HG03039 (cell line): ENCODE data around the gene KLHL35.

Experiments
- ATAC-seq: cut with Tn5 transposase; IDR thresholded peaks from one replicate; pipeline ENCODE4 v1.9.1; 2021; ENCODE audit warnings: mild to moderate bottlenecking, moderate library complexity; ENCODE audit not compliant: unreplicated experiment

KLHL35 gene

GRCh38 chr11:75442161-75442885 is 9.3 kb upstream of the KLHL35 start:
- ATAC-seq, result no peak

DNA sequence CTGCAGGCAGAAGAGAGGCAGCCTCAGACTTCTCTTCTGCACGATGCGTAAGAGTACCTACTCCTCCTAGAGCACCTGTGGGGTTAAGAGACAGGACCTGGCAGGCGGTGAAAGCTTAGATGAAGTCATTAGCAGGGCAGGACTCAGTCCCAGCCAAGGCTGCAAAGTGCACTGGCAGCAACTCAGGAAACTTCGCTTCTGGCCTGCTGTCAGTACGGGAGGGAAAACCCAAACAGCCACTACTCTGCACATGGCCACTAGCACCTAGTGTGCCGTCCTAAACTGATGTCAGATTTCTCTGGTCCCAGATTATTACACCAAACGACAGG is 8.8 kb upstream of the KLHL35 start:
- no peak for ATAC-seq

GRCh38 chr11:75440960-75441803 is 8.2 kb upstream of the KLHL35 start:
- no peak for ATAC-seq

- ATAC-seq, result no peak
Observed at GRCh38 chr11:75439495-75440120, 6.6 kb upstream of the KLHL35 start.

GRCh38 chr11:75439026-75439425 is 6.0 kb upstream of the KLHL35 start:
- ATAC-seq, result no peak

GRCh38 chr11:75437966-75438659 is 5.1 kb upstream of the KLHL35 start:
- no peak for ATAC-seq

- no peak for ATAC-seq
Observed at GRCh38 chr11:75436806-75437205, 3.8 kb upstream of the KLHL35 start.

- no peak for ATAC-seq
Observed at GRCh38 chr11:75435571-75435925, 2.5 kb upstream of the KLHL35 start.

GRCh38 chr11:75434886-75435570 is 2.0 kb upstream of the KLHL35 start:
- no peak for ATAC-seq

- ATAC-seq, result no peak
Observed at GRCh38 chr11:75434051-75434450, 1.0 kb upstream of the KLHL35 start.

DNA sequence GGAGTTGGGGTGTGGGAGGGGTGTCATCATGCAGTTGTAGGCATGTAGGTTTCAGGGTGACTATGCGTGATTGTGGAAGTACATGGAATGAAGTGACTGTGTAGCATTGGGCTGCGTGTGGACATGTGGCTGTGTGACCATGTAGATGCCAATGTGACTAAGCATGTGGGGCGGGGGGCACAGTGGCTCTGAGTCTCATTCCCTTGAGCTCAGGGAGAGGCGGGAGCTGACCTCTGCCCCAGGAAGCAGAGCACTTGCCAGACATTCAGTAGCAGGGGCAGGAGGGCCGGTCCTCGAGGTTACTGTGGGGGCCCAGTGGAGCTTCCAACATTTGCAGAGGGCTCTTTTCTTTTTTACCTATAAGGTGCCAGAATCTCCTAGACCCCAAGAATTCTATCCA is 440 bp upstream of the KLHL35 start:
- ATAC-seq, result no peak

DNA sequence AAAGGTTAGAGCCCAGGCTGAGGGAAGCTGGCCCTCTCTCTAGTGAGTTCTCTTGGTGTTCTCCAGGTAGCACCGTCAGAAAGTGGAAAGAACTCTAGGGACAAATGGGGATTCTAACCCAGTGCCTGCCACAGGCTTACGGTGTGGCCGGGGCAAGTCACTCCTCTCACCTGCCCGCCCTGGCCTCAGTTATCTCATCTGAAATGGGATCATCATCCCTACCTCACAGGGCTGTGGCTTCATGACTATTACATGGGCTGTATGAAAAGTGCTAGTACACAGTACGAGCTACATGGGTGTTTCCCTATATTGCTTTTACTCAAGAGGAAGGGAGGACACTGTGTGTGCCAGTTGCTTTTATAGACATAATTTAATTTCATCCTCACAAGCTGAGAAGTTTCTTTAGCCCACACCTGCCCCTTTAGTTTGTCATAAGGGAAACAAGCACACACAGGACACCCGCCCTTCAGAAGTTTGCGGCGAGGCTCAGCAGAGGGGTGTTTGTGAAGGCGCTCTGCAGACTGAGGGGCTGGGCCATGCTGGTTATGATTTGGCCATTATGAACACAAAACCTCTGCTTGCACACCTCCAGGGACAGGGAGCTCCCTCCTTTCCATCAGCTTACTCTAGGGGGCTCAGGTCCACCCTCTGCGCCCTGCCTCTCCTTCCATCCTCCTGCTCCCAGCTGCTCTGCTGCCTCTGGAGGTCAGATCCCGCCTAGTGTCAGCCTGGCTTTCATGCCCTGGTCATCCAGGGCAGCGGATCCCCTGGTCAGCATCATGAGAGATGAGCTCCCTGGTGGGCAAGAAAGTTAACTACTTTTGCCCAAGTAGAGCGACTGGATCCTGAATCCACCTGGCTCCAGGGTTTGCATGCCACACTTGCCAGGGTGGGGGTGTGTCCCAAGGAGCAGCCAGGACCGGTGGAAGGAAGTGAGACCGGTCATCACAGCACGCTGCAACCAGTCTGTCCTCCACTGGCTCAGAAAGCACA is 1.2 kb downstream of the KLHL35 start:
- no peak for ATAC-seq

DNA sequence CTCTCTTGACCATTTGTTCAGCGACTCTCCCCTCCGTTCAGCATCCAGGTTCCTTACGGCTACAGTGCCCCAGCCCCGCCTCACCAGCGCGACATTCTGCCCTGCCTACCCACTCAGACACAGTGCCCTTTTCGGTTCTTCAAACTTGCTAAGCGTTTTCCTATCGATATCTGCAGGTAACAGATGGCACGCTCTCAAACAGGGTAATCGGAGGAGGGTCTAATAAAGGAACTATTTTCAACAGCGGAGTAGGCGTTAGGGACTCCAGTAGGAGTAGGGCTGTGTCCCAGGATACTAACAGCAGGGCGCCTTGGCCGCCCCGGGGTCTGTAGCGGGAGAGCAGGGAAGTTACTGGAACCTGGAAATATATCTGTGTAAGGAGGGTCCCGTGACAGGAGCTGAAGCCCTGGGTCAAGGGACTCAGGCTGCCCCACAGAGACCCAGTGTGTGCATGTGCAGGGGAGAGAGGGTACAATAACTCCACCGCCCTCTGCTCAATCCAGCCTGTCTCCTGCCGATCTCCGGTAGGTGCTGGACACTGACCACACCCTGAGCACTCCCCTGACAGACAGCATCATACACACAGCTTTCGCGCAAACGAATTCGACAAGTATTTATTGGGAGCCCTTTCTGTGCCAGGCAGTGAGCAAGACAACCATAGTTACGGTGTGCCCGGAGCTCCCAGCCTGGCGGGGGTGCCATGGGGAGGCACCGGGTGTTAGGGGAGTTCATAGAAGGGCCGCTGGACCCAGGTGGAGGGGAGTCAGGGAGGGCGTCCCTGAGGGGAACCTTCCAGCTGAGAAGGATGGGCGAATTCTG is 2.1 kb downstream of the KLHL35 start:
- ATAC-seq, result no peak

GRCh38 chr11:75429902-75430713 is 2.9 kb downstream of the KLHL35 start:
- no peak for ATAC-seq

DNA sequence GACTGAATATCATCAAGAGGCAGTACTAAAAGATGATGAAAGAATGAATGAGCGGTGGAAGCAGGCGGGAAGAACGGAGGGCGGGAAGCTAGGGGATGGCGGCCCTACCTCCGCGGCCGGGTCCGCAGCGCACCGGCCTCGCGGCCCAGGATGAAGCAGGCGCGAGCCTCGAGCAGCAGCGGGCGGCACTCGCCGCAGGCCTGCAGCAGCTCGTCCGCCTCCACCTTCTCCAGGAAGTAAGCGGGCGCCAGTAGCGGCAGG is 3.4 kb downstream of the KLHL35 start:
- ATAC-seq, result no peak

GRCh38 chr11:75428989-75429640 is 3.9 kb downstream of the KLHL35 start:
- ATAC-seq, result no peak

DNA sequence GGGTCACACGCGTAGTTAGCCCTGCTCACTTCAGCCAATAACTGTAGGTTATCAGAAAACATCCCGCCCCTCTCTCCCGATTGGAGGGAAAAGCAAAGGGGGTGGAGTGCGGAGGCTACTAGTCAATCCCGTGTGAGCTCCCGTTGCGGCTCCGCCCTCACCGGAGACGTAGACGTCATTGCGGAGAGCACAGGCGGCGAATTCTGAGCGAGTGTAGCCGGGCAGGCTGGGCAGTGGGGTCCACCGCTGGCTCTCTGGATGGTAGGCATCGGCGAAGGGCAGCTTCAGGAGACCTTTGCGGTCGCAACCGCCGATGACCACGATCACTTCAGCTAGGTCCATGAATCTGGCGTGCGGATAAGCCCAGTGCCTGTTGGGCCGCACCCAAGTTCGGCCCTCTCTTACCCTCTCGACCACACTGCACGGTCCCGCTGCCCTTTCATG is 4.7 kb downstream of the KLHL35 start:
- ATAC-seq, result peak; percentile 57

- ATAC-seq, result no peak
Observed at GRCh38 chr11:75427181-75427580, 5.8 kb downstream of the KLHL35 start.
